Measurements from ENCODE around the gene PRTN3.

GRCh38 chr19:791007-791566 is 49.7 kb upstream of the PRTN3 start:
- no peak for TF ChIP-seq CTCF (IDR thresholded peaks at IDR 0.05; ENCODE audit: low read depth, low read length)
- TF ChIP-seq EZH2phosphoT487 (IDR thresholded peaks at IDR 0.05; ENCODE audit: low read depth), result no peak
